ENCODE measurements around the gene GAS2L2. TPM values are rescaled to one million over a fixed set of nuclear protein-coding genes. Genes with fewer than 3 reads are reported as not detected.

Gene GAS2L2
- total RNA-seq, 1 experiment from 2014 or later = not detected

- no TSS peak for BruUV-seq (replicated peaks)
- ChIA-PET POLR2A (no interaction called here), CTCF (interaction anchor here (0.6 kb wide), 2 partner anchors 17 to 31 kb away, joined by 4 to 6 read pairs; no protein-coding TSS in a partner anchor)
- DNase-seq (ENCODE audit: low read depth, low spot score) (no peak), ATAC-seq (peak; percentile 14; the same call in 1 of the 2 replicates)
- peak overlapping the region; percentile 51 to 53 for H3K4me3 ChIP-seq (ENCODE audit: low read depth in 2 of 2, low read length in 2 of 2)
- no peaks in the 10 kb centered on the region for H3K36me3 ChIP-seq (ENCODE audit: control insufficient read depth, insufficient read depth, low read length)
- no peaks in the 10 kb centered on the region for H3K27me3 ChIP-seq (ENCODE audit: control insufficient read depth, insufficient read depth, low read length)
- H3K4me1 ChIP-seq (ENCODE audit: control insufficient read depth, insufficient read depth, low read length) = peaks cover 7% of the 10 kb centered on the region; the same call in 1 of the 2 replicates
- H3K9me3 ChIP-seq (ENCODE audit: control insufficient read depth, insufficient read depth, low read depth, low read length) = no peaks in the 10 kb centered on the region
- H3K27ac ChIP-seq (ENCODE audit: low read length) = no peak overlapping the region
- no peak for TF ChIP-seq POLR2AphosphoS5 (IDR thresholded peaks at IDR 0.05; ENCODE audit: low read depth, low read length)
- no peak for TF ChIP-seq TCF7L2 (IDR thresholded peaks at IDR 0.05; ENCODE audit: low read depth, low read length)
- no peak for TF ChIP-seq SIN3A (IDR thresholded peaks at IDR 0.05; ENCODE audit: borderline replicate concordance, insufficient read depth, low read depth, low read length)
- no peak for TF ChIP-seq CTCF (IDR thresholded peaks at IDR 0.05)
- no peak for TF ChIP-seq REST (IDR thresholded peaks at IDR 0.05; ENCODE audit: insufficient read depth in 1 of 2, low read depth in 2 of 2, low read length in 1 of 2)
- in situ Hi-C loops (cut with HindIII; ENCODE audit: low pct_unique_long_range_greater_than_20kb, low sequenced_read_pairs) (no loop called here), intact Hi-C loops (cut with micrococcal nuclease; ENCODE audit: unreplicated experiment) (no loop called here)
Measured at GRCh38 chr17:35731917-35732805, 20.9 kb downstream of the GAS2L2 start.

- Histone ChIP-seq H3K4me1 (ENCODE audit: control insufficient read depth, insufficient read depth, low read length) (peaks cover 7% of the 10 kb centered on the region), H3K27me3 (ENCODE audit: control insufficient read depth, insufficient read depth, low read length) (no peaks in the 10 kb centered on the region), H3K4me3 (ENCODE audit: low read depth in 2 of 2, low read length in 2 of 2) (peak within 1 kb of the TSS; percentile 51 to 53), H3K27ac (ENCODE audit: low read length) (no peak within 1 kb of the TSS), H3K9me3 (ENCODE audit: control insufficient read depth, insufficient read depth, low read depth, low read length) (no peaks in the 10 kb centered on the region), H3K36me3 (ENCODE audit: control insufficient read depth, insufficient read depth, low read length) (no peaks in the 10 kb centered on the region)
- POLR2A ChIA-PET = no interaction called here
- CTCF ChIA-PET = interaction anchor here (0.6 to 2.2 kb wide), 2 partner anchors 16 kb away, joined by 6 to 8 read pairs; no protein-coding TSS in a partner anchor
- intact Hi-C loops (cut with micrococcal nuclease; ENCODE audit: unreplicated experiment) (no loop called here), in situ Hi-C loops (cut with HindIII; ENCODE audit: low pct_unique_long_range_greater_than_20kb, low sequenced_read_pairs) (no loop called here)
- ATAC-seq = peak; percentile 79
- DNase-seq (ENCODE audit: low read depth, low spot score) = no peak
- no TSS peak for BruUV-seq (replicated peaks)
- TF ChIP-seq REST (IDR thresholded peaks at IDR 0.05; ENCODE audit: insufficient read depth in 1 of 2, low read depth in 2 of 2, low read length in 1 of 2) (no peak), SIN3A (IDR thresholded peaks at IDR 0.05; ENCODE audit: borderline replicate concordance, insufficient read depth, low read depth, low read length) (no peak), POLR2AphosphoS5 (IDR thresholded peaks at IDR 0.05; ENCODE audit: low read depth, low read length) (no peak; the same call in 1 of the 2 replicates), TCF7L2 (IDR thresholded peaks at IDR 0.05; ENCODE audit: low read depth, low read length) (no peak), CTCF (IDR thresholded peaks at IDR 0.05) (no peak)
Measured at GRCh38 chr17:35731239-35731916, 21.7 kb downstream of the GAS2L2 start, which contains the start of gene RASL10B. TSS of gene RASL10B (plus strand) at chr17:35731639. CDS start at chr17:35735185, 3,546 bp downstream.

All from Panc1 (cell line).